Mucosa of stomach (tissue), 1 donor: Measurements from ENCODE around the gene TNFAIP1.

Experiments
- H3K27me3 ChIP-seq: one replicate; pipeline ENCODE4 v1.7.0; 2013; ENCODE audit warnings: mild to moderate bottlenecking, low read length; ENCODE audit not compliant: control insufficient read depth, insufficient read depth
- H3K36me3 ChIP-seq: one replicate; pipeline ENCODE4 v1.7.0; 2013; ENCODE audit warnings: low read length; ENCODE audit not compliant: control insufficient read depth, insufficient read depth
- H3K4me1 ChIP-seq: one replicate; pipeline ENCODE4 v1.7.0; 2013; ENCODE audit warnings: mild to moderate bottlenecking, low read length; ENCODE audit not compliant: control insufficient read depth, insufficient read depth
- H3K4me3 ChIP-seq: one replicate; pipeline ENCODE4 v1.7.0; 2013; ENCODE audit warnings: low read length
- H3K9ac ChIP-seq: one replicate; pipeline ENCODE4 v1.7.0; 2013; ENCODE audit warnings: mild to moderate bottlenecking, low read length, moderate library complexity
- H3K9me3 ChIP-seq: one replicate; pipeline ENCODE4 v1.7.0; 2013; ENCODE audit warnings: mild to moderate bottlenecking, low read length, moderate library complexity; ENCODE audit not compliant: control insufficient read depth
- donor health status: Pancreatic carcinoma.

TNFAIP1 gene

DNA sequence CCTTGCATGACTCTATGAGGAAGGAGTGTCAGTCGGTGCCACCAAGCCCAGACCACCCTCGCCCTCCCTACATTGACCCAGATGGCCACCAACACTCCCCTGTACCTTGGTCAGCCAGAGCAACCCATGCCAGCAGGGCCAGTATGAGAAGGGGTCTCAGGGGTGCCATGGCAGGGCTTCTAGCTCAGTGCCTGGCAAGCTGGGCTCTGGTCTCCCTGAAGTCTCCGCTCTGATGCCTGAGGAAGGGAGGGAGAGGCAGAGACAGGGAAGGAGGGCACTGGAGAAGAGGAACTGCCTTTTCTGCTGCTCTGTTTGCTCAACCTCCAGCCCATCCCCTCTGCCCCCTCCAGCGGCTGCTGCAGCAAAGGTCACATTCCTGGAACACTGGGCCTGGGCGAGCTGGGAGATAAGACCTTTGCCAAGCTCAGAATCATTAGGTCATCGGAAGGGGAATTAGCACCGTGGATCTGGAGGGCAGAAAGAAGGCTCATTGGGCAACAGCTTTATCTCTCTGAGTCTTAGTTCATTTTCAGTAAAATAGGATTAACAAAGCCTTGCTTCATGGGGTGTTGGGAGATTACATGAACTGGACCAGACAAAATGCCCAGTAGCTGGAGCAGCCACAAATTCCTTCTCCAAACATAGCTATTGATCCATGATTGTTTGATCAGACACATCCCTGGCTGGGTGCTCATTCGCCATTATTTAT lies 34.6 kb downstream of the TNFAIP1 start, which contains the start of gene VTN:
VTN (minus strand) TSS at position 273 of the 709 bp plus-strand sequence; CDS start at position 169, 104 bp downstream.
- Histone ChIP-seq H3K27me3 (peaks cover 26% of the 10 kb centered on the region), H3K9ac (no peak within 1 kb of the TSS), H3K9me3 (no peaks in the 10 kb centered on the region), H3K4me1 (peaks cover 11% of the 10 kb centered on the region), H3K4me3 (no peak within 1 kb of the TSS), H3K36me3 (no peaks in the 10 kb centered on the region)

DNA sequence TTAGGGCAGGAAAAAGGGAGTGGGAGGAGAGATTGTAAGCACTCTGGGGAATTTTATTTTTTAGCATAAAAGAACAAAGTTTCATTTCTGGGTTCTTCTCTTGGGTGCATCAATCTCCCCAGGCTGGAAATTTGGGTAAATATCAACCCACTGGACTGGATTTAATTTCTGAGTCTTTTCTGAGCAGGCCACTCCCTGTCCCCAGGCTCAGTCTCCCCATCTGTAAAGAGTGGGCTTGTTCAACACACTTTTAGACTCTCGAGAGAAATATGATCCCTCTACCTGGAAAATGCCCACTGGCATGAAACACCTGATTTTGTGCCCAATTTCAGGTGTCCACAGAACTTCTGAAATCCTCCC lies 35.2 kb downstream of the TNFAIP1 start:
- Histone ChIP-seq H3K9ac (no peak overlapping the region), H3K4me1 (peaks cover 11% of the 10 kb centered on the region), H3K27me3 (peaks cover 26% of the 10 kb centered on the region), H3K9me3 (no peaks in the 10 kb centered on the region), H3K4me3 (no peak overlapping the region), H3K36me3 (no peaks in the 10 kb centered on the region)

DNA sequence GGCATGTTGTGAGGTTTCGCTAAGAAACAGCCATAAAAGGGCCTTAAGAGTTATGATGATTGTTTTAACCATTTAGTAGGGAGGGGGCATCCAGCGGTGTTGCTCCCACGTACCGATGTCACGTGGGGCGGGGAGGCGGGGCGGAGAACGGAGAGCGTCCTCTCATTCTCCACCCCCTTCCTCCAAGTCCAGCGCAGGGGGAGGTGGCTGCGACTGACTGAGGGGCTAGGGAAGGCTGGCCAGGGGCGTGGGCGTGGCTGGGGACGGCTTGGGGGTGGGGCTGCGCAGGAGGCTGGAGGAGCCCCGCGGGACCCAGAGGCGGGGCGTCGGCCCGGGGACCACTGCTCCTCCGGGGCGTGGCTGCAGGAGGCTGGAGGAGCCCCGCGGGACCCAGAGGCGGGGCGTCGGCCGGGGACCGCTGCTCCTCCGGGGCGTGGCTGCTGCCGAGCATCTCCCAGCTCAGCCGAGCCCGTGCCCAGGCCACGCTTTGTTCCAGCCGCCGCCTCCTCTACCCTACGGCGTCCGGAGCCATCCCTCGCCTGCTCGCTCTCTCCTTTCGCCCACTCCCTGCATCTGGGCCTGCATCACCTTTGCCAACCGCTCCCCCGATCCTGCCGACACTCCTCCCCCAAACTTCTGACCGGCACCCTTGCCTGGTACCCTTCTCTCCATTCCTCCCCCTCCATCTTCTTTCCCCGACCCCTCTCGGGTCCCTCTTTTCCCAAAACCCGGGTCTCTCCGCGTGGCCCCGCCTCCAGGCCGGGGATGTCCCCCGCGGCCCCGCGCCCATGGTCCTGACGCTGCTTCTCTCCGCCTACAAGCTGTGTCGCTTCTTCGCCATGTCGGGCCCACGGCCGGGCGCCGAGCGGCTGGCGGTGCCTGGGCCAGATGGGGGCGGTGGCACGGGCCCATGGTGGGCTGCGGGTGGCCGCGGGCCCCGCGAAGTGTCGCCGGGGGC lies 36.0 kb downstream of the TNFAIP1 start, which contains the start of gene SARM1:
SARM1 (plus strand) TSS at position 450 of the 958 bp plus-strand sequence; CDS start at position 789, 339 bp downstream.
- Histone ChIP-seq H3K4me3 (no peak within 1 kb of the TSS), H3K9ac (peak within 1 kb of the TSS; percentile 55), H3K36me3 (no peaks in the 10 kb centered on the region), H3K27me3 (peaks cover 26% of the 10 kb centered on the region), H3K9me3 (no peaks in the 10 kb centered on the region), H3K4me1 (peaks cover 11% of the 10 kb centered on the region)

DNA sequence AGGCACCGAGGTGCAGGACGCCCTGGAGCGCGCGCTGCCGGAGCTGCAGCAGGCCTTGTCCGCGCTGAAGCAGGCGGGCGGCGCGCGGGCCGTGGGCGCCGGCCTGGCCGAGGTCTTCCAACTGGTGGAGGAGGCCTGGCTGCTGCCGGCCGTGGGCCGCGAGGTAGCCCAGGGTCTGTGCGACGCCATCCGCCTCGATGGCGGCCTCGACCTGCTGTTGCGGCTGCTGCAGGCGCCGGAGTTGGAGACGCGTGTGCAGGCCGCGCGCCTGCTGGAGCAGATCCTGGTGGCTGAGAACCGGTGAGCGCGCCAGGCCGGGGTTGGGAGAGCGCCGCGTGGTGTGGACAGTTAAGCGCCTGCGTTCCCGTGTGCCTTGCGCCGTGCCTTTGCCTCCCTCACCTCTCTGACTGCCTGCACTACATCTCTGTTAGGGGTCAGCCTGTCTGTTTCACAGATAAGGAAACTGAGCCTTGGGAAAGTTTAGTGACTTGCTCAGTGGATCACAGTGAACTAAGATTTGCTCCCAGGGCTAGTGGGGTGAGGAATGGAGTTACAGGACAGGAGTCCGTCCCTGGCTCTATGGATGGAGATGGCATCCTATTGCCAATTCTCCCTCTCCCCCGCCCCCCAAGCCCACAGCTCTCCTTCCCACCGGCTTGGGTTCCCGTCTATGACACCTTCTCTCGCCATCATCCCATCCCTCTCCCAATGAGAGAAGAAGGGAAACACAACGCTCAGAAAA lies 36.8 kb downstream of the TNFAIP1 start:
- Histone ChIP-seq H3K4me3 (no peak overlapping the region), H3K9ac (peak overlapping the region; percentile 55), H3K9me3 (no peaks in the 10 kb centered on the region), H3K27me3 (peaks cover 26% of the 10 kb centered on the region), H3K36me3 (no peaks in the 10 kb centered on the region), H3K4me1 (peaks cover 11% of the 10 kb centered on the region)

DNA sequence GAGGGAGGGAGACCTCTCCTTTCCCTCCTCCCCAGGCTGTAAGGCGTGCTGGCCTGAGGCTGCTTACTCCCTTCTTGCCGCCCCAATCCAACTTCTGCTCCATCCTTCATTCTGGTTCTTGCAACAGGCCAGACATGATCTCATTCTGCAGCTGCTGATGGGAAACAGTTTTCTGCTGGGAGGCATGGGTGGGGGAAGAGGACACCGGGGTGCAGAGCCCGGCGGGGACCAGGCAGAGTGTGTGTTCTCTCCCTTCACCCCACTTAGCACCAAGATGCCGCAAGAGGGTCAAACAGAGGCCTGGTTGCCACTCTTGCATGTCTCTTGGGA lies 37.3 kb downstream of the TNFAIP1 start:
- H3K4me3 ChIP-seq, result no peak overlapping the region
- no peak overlapping the region for H3K9ac ChIP-seq
- H3K4me1 ChIP-seq, result peaks cover 11% of the 10 kb centered on the region
- no peaks in the 10 kb centered on the region for H3K9me3 ChIP-seq
- peaks cover 26% of the 10 kb centered on the region for H3K27me3 ChIP-seq
- H3K36me3 ChIP-seq, result no peaks in the 10 kb centered on the region

DNA sequence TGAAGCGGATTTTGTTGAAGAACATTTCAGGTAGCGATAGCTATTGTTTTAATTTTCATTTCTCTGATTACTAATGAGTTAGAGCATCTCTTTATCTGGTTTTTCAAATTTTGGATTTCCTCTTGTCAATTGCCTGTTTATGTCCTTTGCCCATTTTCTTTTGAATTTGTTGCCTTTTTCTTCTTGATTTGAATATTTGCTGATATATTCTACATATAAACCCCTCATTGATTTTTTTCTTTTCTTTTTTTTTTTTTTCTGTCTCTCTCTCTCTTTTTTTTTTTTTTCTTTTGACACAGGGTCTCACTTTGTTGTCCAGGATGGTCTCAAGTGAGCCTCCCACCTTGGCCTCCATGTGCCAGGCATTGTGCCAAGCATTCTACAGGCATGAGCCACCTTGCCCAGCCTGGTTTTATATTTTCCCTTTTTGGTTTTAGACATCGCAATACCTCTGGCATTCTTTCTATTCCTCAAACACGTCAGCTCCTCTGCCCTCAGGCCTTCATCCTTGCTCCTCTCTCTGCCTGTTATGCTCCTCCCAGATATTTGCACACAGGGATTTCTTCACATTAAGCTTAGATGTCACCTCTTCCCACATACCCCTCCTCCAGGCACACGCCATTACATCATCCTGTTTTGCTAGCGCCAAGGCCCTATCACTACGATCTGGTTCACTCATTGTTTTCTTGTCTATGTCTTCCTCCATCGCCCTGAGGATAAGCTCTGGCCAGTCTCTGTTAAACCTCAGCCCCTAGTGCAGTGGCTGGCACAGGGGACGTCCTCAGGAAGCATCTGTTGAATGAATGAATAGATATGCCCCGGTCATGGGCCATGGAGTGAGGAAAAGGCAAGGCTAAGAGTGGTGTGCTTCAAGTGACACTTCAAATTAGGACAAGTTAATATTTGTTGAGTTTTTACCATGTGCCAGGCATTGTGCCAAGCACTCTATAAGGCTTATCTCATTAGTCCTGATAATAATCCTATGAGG lies 44.5 kb downstream of the TNFAIP1 start:
- H3K27me3 ChIP-seq, result peaks cover 18% of the 10 kb centered on the region
- no peak overlapping the region for H3K9ac ChIP-seq
- H3K9me3 ChIP-seq, result no peaks in the 10 kb centered on the region
- H3K4me3 ChIP-seq, result no peak overlapping the region
- no peaks in the 10 kb centered on the region for H3K36me3 ChIP-seq
- peaks cover 26% of the 10 kb centered on the region for H3K4me1 ChIP-seq

DNA sequence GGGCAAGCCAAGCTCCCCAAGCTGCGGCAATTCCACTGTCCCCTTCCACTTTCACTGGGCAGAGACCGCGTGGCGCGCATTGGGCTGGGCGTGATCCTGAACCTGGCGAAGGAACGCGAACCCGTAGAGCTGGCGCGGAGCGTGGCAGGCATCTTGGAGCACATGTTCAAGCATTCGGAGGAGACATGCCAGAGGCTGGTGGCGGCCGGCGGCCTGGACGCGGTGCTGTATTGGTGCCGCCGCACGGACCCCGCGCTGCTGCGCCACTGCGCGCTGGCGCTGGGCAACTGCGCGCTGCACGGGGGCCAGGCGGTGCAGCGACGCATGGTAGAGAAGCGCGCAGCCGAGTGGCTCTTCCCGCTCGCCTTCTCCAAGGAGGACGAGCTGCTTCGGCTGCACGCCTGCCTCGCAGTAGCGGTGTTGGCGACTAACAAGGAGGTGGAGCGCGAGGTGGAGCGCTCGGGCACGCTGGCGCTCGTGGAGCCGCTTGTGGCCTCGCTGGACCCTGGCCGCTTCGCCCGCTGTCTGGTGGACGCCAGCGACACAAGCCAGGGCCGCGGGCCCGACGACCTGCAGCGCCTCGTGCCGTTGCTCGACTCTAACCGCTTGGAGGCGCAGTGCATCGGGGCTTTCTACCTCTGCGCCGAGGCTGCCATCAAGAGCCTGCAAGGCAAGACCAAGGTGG lies 45.7 kb downstream of the TNFAIP1 start:
- H3K27me3 ChIP-seq, result peaks cover 18% of the 10 kb centered on the region
- H3K9ac ChIP-seq, result peak overlapping the region; percentile 22
- H3K4me3 ChIP-seq, result no peak overlapping the region
- H3K9me3 ChIP-seq, result no peaks in the 10 kb centered on the region
- no peaks in the 10 kb centered on the region for H3K36me3 ChIP-seq
- peaks cover 29% of the 10 kb centered on the region for H3K4me1 ChIP-seq

DNA sequence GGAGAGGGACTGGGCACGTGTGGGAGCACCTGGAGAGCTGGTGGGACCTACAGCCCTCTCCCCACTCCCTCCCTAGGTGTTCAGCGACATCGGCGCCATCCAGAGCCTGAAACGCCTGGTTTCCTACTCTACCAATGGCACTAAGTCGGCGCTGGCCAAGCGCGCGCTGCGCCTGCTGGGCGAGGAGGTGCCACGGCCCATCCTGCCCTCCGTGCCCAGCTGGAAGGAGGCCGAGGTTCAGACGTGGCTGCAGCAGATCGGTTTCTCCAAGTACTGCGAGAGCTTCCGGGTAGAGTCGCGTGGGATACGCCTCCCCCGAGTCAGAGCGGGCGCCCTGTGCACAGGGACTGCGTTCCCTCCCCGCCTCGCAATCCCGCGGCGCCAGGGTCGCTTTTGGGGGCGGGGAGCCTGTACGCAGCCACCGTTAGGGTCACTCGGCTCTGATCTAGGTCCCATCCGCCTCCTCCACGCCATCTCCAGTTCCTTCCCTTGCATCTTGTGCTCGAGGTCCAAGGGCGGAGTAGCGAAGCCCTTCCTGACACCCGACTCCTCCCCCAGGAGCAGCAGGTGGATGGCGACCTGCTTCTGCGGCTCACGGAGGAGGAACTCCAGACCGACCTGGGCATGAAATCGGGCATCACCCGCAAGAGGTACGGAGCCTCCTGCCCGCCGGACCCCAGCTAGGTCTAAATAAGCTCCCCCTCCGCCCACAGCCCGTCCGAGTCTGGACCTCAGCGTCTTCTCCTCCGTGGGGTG lies 48.9 kb downstream of the TNFAIP1 start:
- Histone ChIP-seq H3K9me3 (no peaks in the 10 kb centered on the region), H3K9ac (peak overlapping the region; percentile 49), H3K4me3 (peak overlapping the region; percentile 67), H3K4me1 (peaks cover 29% of the 10 kb centered on the region), H3K36me3 (no peaks in the 10 kb centered on the region), H3K27me3 (peaks cover 18% of the 10 kb centered on the region)

DNA sequence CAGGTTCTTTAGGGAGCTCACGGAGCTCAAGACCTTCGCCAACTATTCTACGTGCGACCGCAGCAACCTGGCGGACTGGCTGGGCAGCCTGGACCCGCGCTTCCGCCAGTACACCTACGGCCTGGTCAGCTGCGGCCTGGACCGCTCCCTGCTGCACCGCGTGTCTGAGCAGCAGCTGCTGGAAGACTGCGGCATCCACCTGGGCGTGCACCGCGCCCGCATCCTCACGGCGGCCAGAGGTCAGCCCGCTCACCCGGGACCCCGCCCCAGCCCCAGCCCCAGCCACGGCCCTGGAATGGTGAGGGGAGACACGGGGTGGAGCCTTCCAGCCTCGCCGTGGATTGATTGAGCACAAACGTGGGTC lies 49.5 kb downstream of the TNFAIP1 start:
- Histone ChIP-seq H3K27me3 (peaks cover 18% of the 10 kb centered on the region), H3K4me3 (peak overlapping the region; percentile 67), H3K9ac (peak overlapping the region; percentile 49), H3K36me3 (no peaks in the 10 kb centered on the region), H3K4me1 (peaks cover 29% of the 10 kb centered on the region), H3K9me3 (no peaks in the 10 kb centered on the region)

DNA sequence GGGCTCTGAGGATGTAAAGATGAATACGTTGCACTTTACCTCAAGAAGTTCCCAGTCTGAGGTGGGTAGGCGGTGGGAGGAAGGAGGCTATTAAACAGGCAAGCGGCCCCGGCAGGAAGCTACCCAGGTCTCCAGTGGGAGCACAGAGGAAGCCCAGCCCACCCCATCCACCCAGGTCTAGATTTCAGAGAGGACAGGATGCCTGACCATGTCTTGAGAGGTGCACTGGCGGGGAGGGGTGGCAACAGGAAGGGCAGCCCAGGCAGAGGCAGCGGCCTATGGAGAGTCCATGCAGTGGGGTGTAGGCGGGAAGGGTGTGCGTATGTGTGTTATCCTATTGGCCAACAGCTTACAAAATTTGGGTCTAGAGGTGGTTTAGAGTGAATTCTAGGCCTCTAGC lies 49.8 kb downstream of the TNFAIP1 start:
- Histone ChIP-seq H3K36me3 (no peaks in the 10 kb centered on the region), H3K9me3 (no peaks in the 10 kb centered on the region), H3K4me1 (peaks cover 28% of the 10 kb centered on the region), H3K9ac (peak overlapping the region; percentile 49), H3K27me3 (peaks cover 18% of the 10 kb centered on the region), H3K4me3 (no peak overlapping the region)
